Natural killer cell (primary cell): ENCODE results near the gene ELMOD3. TPM values are rescaled to one million over a fixed set of nuclear protein-coding genes. Genes with fewer than 3 reads are reported as not detected.

ENCODE experiments used
- ATAC-seq, 3 donors: fragments of 150-1000 bp in 2 of 3; fragments of 200-7000 bp in 1 of 3; cut with Tn5 transposase; 1 replicate in 1 of 3; 2 replicates in 2 of 3; pipeline ENCODE4 v1.10.0; 2021; ENCODE audit warnings: mild to moderate bottlenecking in 2 of 3, moderate library complexity in 2 of 3
- DNase-seq, 2 donors: peaks; one replicate each; pipeline versions ENCODE4 v3.0.0 to v3.0.0-alpha.2; 2013 to 2021; ENCODE audit warnings: mixed read lengths in 1 of 2
- H3K27ac ChIP-seq: one replicate; pipeline ENCODE4 v1.5.1; 2013; ENCODE audit warnings: mild to moderate bottlenecking, low read length
- H3K27me3 ChIP-seq: one replicate; pipeline ENCODE4 v1.6.1; 2013; ENCODE audit warnings: low read length; ENCODE audit not compliant: control insufficient read depth, insufficient read depth
- H3K36me3 ChIP-seq: one replicate; pipeline ENCODE4 v1.6.1; 2013; ENCODE audit warnings: low read length; ENCODE audit not compliant: control insufficient read depth, insufficient read depth
- H3K4me1 ChIP-seq: one replicate; pipeline ENCODE4 v1.6.1; 2013; ENCODE audit warnings: low read length; ENCODE audit not compliant: control insufficient read depth, insufficient read depth
- H3K4me3 ChIP-seq: one replicate; pipeline ENCODE4 v1.5.1; 2013; ENCODE audit warnings: low read length
- H3K9me3 ChIP-seq: one replicate; pipeline ENCODE4 v1.6.1; 2013; ENCODE audit warnings: low read length; ENCODE audit not compliant: control insufficient read depth, insufficient read depth
- H3K27ac Mint-ChIP-seq, 2 donors: one replicate each; pipeline ENCODE4 v1.8.0; 2022; ENCODE audit warnings: mild to moderate bottlenecking in 2 of 2, mixed read lengths in 2 of 2, moderate library complexity in 1 of 2
- H3K27me3 Mint-ChIP-seq, 2 donors: one replicate each; pipeline ENCODE4 v1.8.0; 2022; ENCODE audit warnings: low read depth in 2 of 2, mixed read lengths in 2 of 2
- H3K36me3 Mint-ChIP-seq: one replicate; pipeline ENCODE4 v1.8.0; 2022; ENCODE audit warnings: mixed read lengths
- H3K4me1 Mint-ChIP-seq, 2 donors: one replicate each; pipeline ENCODE4 v1.8.0; 2022; ENCODE audit warnings: mixed read lengths in 2 of 2
- H3K4me3 Mint-ChIP-seq: one replicate; pipeline ENCODE4 v1.8.0; 2022; ENCODE audit warnings: mild to moderate bottlenecking, moderate library complexity, mixed read lengths
- H3K9me3 Mint-ChIP-seq, 2 donors: one replicate each; pipeline ENCODE4 v1.8.0; 2022; ENCODE audit warnings: mixed read lengths in 2 of 2
- CTCF ChIP-seq: fragments of 200-600 bp; IDR thresholded peaks from one replicate; pipeline ENCODE4 v1.8.0; 2022; ENCODE audit warnings: antibody characterized with exemption
- WGBS: methylation state at CpG from one replicate; pipeline ENCODE4 v1.1.7; 2013; ENCODE audit warnings: missing lambda C conversion rate; ENCODE audit not compliant: insufficient coverage; 5-methylcytosine and 5-hydroxymethylcytosine counted together
- intact Hi-C: fragments of 100-400 bp; cut with micrococcal nuclease; formaldehyde crosslinking; loops from one replicate; pipeline ENCODE4 v1.14.2; 2022
- total RNA-seq, 4 donors: library from RNA; stranded (reverse); fragments of 120-200 nt in 1 of 4; gene quantifications; one replicate each; pipeline versions ENCODE4 v1.2.3 to v1.2.4, GENCODE V29; 2013 to 2022

Gene ELMOD3
- total RNA-seq, 3 donors from 2014 or later (not counting 1 experiment from before 2014, with no cell fraction given), result 22.4 to 33.9 (median 24.8) TPM

GRCh38 chr2:85429213-85429923 is 74.8 kb downstream of the ELMOD3 start:
- no peak overlapping the region for H3K27ac ChIP-seq

GRCh38 chr2:85429924-85430289 is 75.3 kb downstream of the ELMOD3 start:
- H3K27ac Mint-ChIP-seq, result no peak overlapping the region
- no peak for TF ChIP-seq CTCF
- no peak for DNase-seq
- peaks cover 0 to 5% of the 10 kb centered on the region in 2 donors for H3K4me1 Mint-ChIP-seq
- ATAC-seq, result no peak
- H3K9me3 Mint-ChIP-seq, result no peaks in the 10 kb centered on the region
- no peak overlapping the region for H3K4me3 Mint-ChIP-seq
- peaks cover 3% of the 10 kb centered on the region for H3K4me1 ChIP-seq
- H3K9me3 ChIP-seq, result no peaks in the 10 kb centered on the region
- no peaks in the 10 kb centered on the region for H3K27me3 Mint-ChIP-seq
- no peak overlapping the region for H3K4me3 ChIP-seq
- H3K27me3 ChIP-seq, result no peaks in the 10 kb centered on the region
- H3K36me3 ChIP-seq, result no peaks in the 10 kb centered on the region
- WGBS, result 80% methylated on average over 1 of the region's 2 CpGs
- intact Hi-C loops, result no loop called here
- no peaks in the 10 kb centered on the region for H3K36me3 Mint-ChIP-seq
- no peak overlapping the region for H3K27ac ChIP-seq

More at GRCh38 chr2:85429213-85429923, 74.8 kb downstream of the ELMOD3 start:
- TF ChIP-seq CTCF, result no peak
- intact Hi-C loops, result no loop called here
- ATAC-seq, result no peak
- Histone ChIP-seq H3K9me3 (no peaks in the 10 kb centered on the region), H3K27me3 (no peaks in the 10 kb centered on the region), H3K36me3 (no peaks in the 10 kb centered on the region), H3K4me3 (no peak overlapping the region), H3K4me1 (peaks cover 3% of the 10 kb centered on the region)
- 73% methylated on average over 12 of the region's 12 CpGs for WGBS
- H3K27ac Mint-ChIP-seq, result no peak overlapping the region
- H3K9me3 Mint-ChIP-seq, result no peaks in the 10 kb centered on the region
- no peak for DNase-seq
- H3K4me3 Mint-ChIP-seq, result no peak overlapping the region
- peaks cover 0 to 5% of the 10 kb centered on the region in 2 donors for H3K4me1 Mint-ChIP-seq
- no peaks in the 10 kb centered on the region for H3K27me3 Mint-ChIP-seq
- no peaks in the 10 kb centered on the region for H3K36me3 Mint-ChIP-seq

GRCh38 chr2:85430752-85431569 is 76.4 kb downstream of the ELMOD3 start:
- no peaks in the 10 kb centered on the region for H3K27me3 ChIP-seq
- H3K4me1 ChIP-seq, result peaks cover 3% of the 10 kb centered on the region
- no peak overlapping the region for H3K27ac ChIP-seq
- WGBS, result 84% methylated on average over 13 of the region's 16 CpGs
- H3K9me3 ChIP-seq, result no peaks in the 10 kb centered on the region
- H3K36me3 ChIP-seq, result no peaks in the 10 kb centered on the region
- Mint-ChIP-seq H3K27ac (no peak overlapping the region), H3K4me1 (peaks cover 0 to 6% of the 10 kb centered on the region in 2 donors), H3K36me3 (no peaks in the 10 kb centered on the region), H3K27me3 (no peaks in the 10 kb centered on the region), H3K9me3 (no peaks in the 10 kb centered on the region), H3K4me3 (no peak overlapping the region)
- TF ChIP-seq CTCF, result no peak
- intact Hi-C loops, result no loop called here
- no peak overlapping the region for H3K4me3 ChIP-seq
- DNase-seq (no peak), ATAC-seq (no peak)
